Measurements from ENCODE around the gene MCHR1.
"Not testable (repeated sequence)": the region's sequence is repeated elsewhere in the genome, so short reads cannot be mapped to it uniquely, and the experiment has no call there.

The MCHR1 gene

GRCh38 chr22:40656651-40657050, 22.6 kb upstream of the MCHR1 start:
- not testable (repeated sequence) for DNase-seq

GRCh38 chr22:40659166-40659565, 20.1 kb upstream of the MCHR1 start:
- no peak for DNase-seq

DNA sequence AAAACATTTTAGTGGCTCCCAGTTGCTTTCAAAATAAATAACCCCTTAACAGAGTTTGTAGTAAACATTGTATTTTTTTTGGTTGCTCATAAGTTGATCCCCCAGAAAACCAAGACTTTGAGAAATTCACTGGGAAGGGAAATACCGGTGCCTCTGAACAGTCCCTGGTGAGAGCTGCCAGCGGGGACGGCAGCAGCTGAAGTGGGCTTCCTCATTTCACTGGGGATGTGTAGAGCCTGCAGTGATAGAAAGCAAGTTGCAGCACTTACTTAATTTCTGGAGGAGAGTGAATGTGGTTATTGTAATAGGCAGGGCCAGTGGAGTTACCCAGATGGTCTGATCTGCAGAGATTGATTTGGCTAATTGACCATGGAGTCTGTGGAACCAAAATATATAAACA, 18.6 kb upstream of the MCHR1 start:
- no peak for DNase-seq

GRCh38 chr22:40661671-40662070, 17.6 kb upstream of the MCHR1 start:
- no peak for DNase-seq

DNA sequence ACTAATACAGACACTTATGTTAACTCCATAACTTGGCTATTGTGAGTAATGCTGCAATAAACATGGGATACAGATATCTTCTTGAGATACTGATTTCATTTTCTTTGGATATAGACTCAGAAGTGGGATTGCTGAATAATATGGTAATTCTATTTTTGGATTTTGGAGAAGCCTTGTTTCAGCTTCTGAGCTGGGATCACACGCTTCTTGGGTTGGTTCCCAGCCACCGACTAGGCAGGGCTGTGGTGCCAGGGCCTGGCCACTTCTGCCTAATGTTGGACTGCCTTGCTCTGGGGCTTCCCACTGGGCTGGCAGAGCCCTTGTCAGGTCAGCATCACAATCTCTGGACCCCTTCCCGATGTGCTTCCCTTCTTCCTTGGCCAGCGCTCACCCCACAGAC, 14.0 kb upstream of the MCHR1 start:
- no peak for DNase-seq

- no peak for DNase-seq
Observed at GRCh38 chr22:40666151-40666848, 13.0 kb upstream of the MCHR1 start.

DNA sequence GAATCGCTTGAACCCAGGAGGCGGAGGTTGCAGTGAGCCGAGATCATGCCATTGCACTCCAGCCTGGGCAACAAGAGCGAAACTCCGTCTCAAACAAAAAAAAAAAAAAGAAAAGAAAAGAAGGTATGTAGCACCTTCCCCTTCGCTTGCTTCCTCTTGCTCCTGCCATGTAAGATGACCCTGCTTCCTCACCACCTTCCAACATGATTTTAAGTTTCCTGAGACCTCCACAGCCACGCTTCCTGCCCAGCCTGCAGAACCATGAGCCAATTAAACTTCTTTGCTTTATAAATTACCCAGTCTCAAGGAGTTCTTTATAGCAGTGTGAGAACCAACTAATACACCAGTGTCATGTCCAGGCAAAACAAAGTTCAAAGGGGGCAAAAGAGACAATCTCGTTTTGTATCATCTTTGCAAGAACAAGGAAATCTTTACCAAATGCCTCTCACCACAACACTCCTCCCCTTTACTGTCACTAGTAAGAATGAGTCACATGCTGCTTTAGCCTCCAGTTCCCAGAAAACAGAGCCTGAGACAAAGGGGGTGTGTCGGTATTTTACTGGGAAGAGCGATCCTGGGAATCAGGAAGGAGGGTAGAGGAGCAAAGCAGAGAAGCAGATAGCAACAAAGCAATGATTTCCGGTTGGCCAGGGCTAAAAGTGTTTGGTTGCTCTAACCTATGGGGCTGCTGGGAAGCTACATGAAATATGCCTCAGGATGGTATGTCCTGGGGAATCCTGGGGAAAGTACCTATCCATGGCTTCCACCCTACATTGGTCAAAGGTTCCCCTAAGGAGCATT, 10.5 kb upstream of the MCHR1 start:
- peak in 1 of 5 experiments; percentile 59 for DNase-seq

- no peak for DNase-seq
Observed at GRCh38 chr22:40670058-40670457, 9.2 kb upstream of the MCHR1 start.

- no peak for DNase-seq
Observed at GRCh38 chr22:40671369-40671768, 7.9 kb upstream of the MCHR1 start.

DNA sequence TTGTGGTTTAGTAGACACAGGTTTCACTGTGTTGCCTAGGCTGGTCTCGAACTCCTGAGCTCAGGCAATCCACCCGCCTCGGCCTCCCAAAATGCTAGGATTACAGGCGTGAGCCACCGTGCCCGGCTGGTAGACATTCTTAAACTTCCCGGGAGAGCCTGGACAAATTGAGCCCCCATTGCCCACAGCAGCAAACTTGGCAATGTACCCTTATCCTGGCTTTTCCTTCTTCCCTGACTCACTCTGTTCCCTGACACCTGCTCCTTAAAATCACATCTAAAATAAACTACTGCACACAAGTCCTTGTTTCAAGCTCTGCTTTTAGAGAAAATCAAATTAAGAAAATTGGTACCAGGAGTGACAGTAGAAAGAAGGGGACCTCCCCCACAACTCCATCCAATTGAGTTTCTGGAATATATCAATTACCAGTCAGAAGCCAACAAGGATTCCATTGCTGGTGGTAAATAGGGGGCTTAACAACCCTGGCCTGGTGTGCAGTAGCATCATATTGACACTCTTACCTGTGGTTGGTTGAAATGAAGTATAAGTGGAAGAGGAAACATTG, 7.4 kb upstream of the MCHR1 start:
- no peak for DNase-seq

DNA sequence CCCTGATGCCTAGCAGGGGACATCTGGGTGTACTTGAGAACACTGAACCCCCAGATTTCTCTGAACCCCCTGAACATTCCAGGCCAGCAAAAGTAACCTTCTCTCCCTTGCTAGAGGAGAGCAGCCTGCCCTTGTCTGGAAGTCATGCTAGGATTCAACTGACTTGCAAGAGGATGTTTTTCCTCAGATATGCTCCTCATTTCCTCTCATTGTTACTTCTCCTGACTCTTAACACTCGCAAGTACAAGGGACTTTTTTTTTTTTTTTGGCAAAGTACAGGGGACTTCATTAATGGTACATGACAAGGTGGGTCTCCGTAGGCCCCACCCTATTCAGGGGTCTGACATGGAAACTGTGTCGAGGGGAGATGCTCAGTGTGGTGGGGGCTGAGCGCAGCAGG, 6.3 kb upstream of the MCHR1 start:
- DNase-seq, result no peak

DNA sequence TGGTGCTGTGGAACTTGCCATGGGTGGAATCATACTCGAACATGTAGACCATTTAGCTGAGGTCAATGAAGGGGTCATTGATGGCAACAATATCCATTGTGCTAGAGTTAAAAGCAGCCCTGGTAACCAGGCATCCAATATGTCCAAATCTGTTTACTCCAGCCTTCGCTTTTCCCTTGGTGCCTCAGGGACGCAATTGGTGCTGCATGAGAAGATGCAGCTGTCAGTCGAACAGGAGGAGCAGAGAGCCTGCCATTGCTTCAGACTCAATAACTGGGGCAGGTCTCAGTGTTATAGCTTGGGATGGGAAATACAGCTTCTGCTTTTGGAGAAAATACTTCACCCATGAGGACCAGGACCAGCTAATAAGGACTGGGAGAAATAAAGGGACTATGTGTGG, 5.0 kb upstream of the MCHR1 start:
- DNase-seq, result no peak

DNA sequence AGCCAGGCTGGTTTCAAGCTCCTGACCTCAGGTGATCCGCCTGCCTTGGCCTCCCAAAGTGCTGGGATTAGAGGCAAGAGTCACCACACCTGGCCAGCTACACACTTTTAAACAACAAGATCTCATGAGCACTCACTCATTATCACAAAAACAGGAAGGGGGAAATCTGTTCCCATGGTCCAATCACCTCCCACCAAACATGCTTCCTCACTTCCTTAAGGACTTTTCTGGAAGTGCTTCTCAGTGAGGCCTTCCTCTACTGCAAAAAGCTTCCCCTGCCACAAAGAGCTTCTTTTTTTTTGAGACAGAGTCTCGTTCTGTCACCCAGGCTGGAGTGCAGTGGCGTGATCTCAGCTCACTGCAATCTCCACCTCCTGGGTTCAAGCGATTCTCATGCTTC, 3.1 kb upstream of the MCHR1 start:
- DNase-seq, result not testable (repeated sequence)

DNA sequence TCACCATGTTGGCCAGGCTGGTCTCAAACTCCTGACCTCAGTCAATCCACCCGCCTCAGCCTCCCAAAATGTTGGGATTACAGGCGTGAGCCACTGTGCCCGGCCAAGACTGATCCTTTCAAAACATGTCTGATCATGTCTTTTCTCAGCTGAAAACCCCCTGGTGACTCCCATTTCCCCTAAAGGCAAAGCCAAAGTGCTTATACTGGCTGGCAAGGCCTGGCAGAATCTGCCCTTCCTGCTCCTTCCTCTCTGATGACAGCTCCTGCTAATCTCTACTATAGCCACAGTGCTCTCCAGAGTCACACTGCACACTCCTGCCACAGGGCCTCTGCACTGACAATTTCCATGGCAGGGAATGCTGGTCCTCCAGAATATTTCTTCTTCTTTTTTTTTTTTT, 2.6 kb upstream of the MCHR1 start:
- no peak for DNase-seq

DNA sequence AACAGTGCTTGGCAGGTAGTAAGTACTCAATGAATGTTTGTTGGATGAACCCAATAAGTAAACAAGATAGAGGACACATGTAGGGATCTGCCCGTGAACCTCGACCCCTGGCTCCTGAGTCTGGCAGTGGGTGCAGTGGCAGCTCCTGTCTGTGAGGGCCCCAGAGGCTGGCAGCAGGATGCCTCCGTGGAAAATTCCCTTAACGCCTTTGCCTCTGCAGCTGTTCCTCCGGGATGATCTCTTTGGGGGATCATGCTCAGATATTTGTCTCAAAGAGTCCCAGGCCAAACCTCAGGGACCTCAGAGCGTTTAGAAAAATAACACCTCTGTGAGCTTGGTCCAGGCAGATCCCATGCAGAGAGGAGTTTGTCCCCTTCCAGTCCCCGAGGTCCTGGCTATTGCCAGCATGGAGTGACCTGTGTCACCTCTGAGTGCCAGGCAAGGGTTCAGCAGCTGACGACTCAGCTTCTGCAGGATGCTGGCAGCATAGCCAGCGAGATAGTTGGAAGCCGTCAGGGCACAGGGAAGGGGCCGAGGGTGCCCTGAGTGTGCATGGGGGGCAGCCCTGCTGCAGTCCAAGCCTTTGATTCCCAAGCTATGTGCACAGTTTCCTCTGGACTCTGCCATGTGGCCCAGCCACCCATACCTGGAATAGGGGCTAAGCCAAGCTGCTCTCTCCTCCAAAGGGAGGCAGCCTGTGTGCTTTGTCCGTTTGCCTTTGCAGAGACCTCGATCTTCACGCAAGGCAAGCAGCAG, 613 bp upstream of the MCHR1 start:
- no peak for DNase-seq

DNA sequence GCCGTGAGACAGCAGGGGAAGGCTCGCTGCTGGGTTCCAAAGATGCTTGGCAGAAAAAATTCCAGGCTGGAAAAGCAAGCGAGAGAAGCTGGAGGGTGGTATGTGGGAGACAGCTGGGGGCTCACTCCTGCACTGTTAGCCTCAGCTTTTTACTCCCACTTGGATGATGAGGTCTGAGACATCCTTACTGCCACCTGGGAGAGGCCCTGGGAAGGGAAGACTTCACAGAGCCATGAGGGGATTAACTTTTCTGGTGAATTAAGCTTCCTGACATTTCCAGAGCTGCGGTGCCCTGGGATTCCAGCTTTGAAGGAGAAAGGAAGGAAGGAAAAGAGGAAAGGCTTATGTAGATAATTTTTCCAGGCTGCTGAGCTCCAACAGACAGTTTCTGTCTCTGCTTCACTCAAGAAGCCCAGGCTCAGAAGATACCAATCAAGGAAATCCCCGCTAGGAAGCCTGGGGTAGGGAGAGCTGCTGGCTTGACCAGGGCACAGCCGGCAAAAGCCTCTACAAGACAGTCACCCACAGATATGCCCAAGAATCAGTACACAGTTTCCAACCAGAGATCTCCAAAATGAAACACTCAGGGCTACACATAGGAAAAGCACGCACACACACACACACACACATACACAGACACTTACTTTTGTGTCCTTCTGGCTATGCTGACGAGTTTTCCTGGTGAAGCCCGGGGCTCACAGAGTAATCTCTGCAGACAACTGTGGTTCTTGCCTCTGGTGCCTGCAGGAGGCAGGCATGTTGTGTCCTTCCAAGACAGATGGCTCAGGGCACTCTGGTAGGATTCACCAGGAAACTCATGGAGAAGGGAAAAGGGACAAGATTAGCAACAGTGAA, 907 bp downstream of the MCHR1 start:
- DNase-seq, result no peak

- no peak for DNase-seq
Observed at GRCh38 chr22:40680819-40681183, 1.5 kb downstream of the MCHR1 start.

DNA sequence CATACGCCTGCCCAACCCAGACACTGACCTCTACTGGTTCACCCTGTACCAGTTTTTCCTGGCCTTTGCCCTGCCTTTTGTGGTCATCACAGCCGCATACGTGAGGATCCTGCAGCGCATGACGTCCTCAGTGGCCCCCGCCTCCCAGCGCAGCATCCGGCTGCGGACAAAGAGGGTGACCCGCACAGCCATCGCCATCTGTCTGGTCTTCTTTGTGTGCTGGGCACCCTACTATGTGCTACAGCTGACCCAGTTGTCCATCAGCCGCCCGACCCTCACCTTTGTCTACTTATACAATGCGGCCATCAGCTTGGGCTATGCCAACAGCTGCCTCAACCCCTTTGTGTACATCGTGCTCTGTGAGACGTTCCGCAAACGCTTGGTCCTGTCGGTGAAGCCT, 2.2 kb downstream of the MCHR1 start:
- DNase-seq, result no peak

GRCh38 chr22:40684728-40685127, 5.4 kb downstream of the MCHR1 start:
- peak in 1 of 5 experiments; percentile 34 for DNase-seq

- peak in 2 of 5 experiments; percentile 21 to 60 for DNase-seq
Observed at GRCh38 chr22:40685406-40685805, 6.1 kb downstream of the MCHR1 start.

DNA sequence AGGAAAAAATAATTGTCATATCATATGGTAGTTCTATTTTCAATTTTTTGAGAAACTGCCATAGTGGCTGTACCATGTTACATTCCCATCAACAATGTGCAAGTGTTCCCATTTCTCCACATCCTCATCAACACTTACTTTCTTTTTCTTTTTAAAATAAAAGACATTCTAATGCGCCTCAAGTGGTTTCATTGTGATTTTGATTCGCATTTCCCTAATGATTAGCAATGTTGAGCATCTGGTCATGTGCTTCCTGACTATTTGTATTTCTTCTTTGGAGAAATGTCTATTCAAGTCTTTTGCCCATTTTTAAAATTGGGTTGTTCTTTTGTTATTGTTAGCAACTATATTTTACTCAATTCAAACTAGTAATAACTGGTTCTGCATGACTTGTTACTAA, 8.4 kb downstream of the MCHR1 start:
- no peak for DNase-seq

GRCh38 chr22:40690370-40690769, 11.1 kb downstream of the MCHR1 start:
- DNase-seq, result no peak
